Measurements from ENCODE around the gene HMGN1. TPM values are rescaled to one million over a fixed set of nuclear protein-coding genes. Genes with fewer than 3 reads are reported as not detected.

The HMGN1 gene
- total RNA-seq, 4 donors from 2014 or later, result 54.0 to 75.8 (median 60.3) TPM

DNA sequence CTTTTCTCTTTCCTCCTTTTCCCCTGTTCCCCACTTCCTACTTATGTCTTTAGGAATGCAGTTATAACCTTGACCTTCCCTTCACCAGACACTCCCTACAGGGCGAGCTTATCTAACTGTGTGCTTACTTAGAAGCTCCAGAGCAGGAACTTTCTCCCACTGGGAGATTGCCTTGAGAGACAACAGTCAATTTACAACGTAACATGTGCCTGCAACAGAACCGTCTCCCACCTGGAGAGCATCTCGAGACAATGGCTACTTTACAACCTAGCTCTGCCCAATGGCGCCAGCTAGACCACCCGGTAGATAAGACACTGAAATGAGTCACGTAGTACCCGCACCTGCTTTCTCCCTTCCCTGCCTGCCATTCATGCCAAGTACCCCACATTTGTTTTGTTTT is 16.7 kb downstream of the HMGN1 start:
- DNase-seq (ENCODE audit: low spot score) (no peak), ATAC-seq (ENCODE audit: low FRiP score) (no peak)
- TF ChIP-seq, protein P1, sequence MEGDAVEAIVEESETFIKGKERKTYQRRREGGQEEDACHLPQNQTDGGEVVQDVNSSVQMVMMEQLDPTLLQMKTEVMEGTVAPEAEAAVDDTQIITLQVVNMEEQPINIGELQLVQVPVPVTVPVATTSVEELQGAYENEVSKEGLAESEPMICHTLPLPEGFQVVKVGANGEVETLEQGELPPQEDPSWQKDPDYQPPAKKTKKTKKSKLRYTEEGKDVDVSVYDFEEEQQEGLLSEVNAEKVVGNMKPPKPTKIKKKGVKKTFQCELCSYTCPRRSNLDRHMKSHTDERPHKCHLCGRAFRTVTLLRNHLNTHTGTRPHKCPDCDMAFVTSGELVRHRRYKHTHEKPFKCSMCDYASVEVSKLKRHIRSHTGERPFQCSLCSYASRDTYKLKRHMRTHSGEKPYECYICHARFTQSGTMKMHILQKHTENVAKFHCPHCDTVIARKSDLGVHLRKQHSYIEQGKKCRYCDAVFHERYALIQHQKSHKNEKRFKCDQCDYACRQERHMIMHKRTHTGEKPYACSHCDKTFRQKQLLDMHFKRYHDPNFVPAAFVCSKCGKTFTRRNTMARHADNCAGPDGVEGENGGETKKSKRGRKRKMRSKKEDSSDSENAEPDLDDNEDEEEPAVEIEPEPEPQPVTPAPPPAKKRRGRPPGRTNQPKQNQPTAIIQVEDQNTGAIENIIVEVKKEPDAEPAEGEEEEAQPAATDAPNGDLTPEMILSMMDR (IDR thresholded peaks at IDR 0.05), result no peak

DNA sequence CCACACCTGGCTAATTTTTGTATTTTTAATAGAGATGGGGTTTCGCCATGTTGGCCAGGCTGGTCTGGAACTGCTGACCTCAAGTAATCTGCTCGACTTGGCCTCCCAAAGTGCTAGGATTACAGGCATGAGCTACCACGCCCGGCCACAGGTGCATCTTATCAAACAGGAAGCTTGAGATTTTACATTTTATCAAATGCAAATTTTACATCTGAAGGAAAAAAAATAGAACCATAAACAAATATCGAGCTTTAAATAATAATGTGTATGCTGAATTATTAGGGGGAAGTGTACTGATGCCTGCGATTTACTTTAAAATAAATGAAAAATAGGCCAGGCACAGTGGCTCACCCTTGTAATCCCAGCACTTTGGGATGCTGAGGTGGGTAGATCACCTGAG is 18.9 kb downstream of the HMGN1 start:
- no peak for ATAC-seq (ENCODE audit: low FRiP score)
- TF ChIP-seq, protein P1 (IDR thresholded peaks at IDR 0.05), result no peak
- no peak for DNase-seq (ENCODE audit: low spot score)

DNA sequence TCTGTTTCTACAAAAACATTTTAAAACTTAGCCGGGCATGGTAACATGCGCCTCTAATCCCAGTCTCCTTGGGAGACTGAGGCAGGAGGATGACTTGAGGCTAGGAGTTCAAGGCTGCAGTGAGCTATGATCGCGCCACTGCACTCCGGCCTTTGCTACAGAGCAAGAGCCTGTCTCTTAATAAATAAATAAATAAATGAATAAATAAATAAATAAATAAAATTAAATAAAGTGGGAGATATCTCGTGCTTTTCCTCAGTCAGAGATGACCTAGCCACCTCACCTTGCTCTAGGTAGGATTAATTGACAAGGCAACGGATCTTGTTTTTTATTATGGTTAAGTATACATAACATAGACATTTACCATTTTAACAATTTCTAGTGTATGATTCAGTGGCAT is 21.2 kb downstream of the HMGN1 start:
- DNase-seq (ENCODE audit: low spot score) (no peak), ATAC-seq (ENCODE audit: low FRiP score) (no peak)
- TF ChIP-seq, protein P1 (IDR thresholded peaks at IDR 0.05), result no peak

DNA sequence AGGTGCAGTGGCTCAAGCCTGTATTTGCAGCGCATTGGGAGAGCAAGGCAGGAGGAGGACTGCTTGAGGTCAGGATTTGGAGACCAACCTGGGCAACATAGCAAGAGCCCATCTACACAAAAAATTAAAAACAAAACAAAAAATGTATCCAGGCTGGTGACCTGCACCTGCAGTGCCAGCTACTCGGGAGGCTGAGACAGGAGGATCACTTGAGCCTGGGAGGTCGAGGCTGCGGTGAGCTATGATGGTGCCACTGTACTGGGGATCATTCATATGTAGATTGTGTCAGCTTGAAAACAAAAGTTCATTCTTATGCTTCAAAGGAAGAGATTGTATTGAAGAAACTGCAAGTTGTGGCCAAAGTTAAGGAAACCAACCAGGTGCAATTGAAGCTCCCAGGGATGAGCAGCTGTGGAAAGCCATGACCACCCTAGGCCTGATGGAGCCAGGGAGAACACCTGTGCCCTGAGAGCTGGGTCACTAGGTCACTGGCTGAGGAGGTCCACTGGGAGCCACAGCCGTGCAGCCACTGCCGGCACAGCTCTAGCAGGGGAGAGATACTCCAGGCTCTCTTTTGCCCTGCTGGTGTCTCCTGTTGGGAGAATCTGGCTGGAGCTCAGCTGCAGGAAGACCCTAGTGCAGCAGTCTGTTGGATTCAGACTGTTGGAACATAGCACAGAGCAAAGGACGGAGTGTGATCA is 22.1 kb downstream of the HMGN1 start:
- ATAC-seq (ENCODE audit: low FRiP score) (no peak), DNase-seq (ENCODE audit: low spot score) (no peak)
- TF ChIP-seq, protein P1 (IDR thresholded peaks at IDR 0.05), result no peak

DNA sequence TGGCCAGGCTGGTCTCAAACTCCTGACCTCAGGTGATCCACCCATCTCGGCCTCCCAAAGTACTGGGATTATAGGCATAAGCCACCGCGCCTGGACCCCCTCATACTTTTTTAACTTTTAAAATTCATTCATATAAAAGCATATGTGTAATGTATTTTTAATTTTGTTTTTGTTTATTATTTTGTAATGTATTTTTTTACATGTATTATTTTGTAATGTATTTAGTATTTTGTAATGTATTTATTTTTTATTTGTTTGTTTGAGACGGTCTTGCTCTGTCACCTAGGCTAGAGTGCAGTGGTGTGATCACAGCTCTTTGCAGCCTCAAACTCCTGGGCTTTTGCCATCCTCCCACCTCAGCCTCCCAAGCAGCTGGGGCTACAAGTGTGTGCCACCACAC is 23.4 kb downstream of the HMGN1 start:
- DNase-seq (ENCODE audit: low spot score) (no peak), ATAC-seq (ENCODE audit: low FRiP score) (no peak)
- TF ChIP-seq, protein P1 (IDR thresholded peaks at IDR 0.05), result no peak

DNA sequence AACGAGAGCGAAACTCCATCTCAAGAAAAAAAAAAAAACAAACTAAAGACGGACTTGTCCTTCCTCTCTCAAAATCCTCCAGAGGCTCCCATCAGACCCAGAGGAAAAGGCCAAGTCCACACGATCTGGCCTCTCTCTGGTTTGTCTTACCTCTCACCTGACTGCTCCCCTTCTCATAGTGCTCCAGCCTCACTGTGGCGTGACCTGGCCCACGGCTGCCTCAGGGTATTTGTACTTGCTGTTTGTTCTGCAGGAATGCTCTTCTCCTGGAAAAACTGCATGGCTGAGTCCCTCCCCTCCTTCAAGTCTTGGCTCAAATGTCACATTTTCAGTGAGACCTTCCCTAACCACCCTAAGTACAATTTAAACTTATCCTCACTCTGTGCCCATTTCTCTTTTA is 27.5 kb downstream of the HMGN1 start:
- ATAC-seq (ENCODE audit: low FRiP score) (no peak), DNase-seq (ENCODE audit: low spot score) (no peak)
- TF ChIP-seq, protein P1 (IDR thresholded peaks at IDR 0.05), result no peak

DNA sequence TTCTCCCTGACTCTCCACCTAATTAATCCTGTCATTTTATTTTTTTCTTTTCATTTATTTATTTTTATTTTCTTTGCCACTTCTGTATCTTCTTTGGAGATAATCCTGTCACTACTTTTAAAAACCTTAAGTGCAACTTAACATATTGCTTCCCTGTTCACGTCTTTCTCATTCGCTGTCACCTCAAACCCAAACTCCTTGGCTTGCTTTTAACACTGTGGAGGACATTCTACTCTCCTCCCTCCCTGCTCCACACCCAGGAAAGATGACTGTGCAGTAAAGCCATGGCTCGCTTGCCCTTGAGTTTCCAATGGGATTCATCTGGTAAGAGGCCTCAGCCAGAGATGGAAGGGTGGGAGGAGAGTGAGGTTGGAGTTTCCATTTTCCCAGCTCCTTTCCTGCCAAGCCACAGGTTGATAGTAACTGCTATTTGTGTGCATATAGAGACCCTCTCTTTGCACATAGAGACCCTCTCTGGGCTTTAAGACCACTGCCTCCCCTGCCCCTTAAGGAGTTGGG is 29.0 kb downstream of the HMGN1 start:
- TF ChIP-seq, protein P1 (IDR thresholded peaks at IDR 0.05), result no peak
- DNase-seq (ENCODE audit: low spot score) (no peak), ATAC-seq (ENCODE audit: low FRiP score) (no peak)
